DMS114 treated with DMSO at 0.1 percent for 48 hours (cell line): ENCODE results near the gene GNG7.
"Not testable (repeated sequence)": the region's sequence is repeated elsewhere in the genome, so short reads cannot be mapped to it uniquely, and the experiment has no call there.

Experiments
- DNase-seq: peaks from one replicate; lab custom pipeline; 2025; ENCODE audit not compliant: unreplicated experiment; lab: John Stamatoyannopoulos, UW

The GNG7 gene

GRCh38 chr19:2519482-2519881 lies 183.0 kb downstream of the GNG7 start:
- no peak for DNase-seq

GRCh38 chr19:2518856-2519255 lies 183.6 kb downstream of the GNG7 start:
- DNase-seq = not testable (repeated sequence)

DNA sequence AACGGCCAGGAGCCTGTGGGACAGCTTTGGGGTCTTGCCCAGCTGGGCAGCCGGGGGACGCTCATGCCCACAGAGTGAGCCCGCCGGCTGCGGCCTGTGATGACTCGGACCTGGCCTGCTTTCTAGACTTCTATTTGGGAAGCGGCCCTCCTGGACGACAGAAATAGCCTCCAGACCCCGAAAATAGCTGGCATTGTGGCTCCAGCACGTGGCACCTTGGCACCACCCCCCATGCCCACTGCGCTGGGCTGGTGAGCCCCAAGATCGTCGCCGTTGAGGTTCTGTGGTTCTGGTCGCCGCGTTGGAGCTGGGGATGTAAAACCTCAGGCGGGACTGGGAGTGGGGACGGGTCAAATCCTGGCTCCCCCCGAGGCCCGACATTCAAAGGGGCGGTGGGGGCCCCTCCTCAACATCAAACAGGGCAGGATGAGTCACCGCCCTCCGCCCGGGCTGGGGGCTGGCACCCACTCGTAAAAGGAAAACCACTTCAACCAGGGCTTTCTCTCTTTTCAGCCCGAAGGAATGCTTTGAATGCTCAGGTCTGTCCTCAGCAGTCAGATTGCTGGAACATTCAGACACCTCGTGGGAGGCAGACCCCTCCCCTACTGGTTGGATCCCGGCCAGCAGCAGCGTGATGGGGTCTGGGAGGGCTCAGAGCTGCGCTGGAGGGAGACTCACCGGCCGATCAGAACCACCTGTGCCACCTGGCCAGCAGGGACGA lies 184.5 kb downstream of the GNG7 start:
- no peak for DNase-seq

DNA sequence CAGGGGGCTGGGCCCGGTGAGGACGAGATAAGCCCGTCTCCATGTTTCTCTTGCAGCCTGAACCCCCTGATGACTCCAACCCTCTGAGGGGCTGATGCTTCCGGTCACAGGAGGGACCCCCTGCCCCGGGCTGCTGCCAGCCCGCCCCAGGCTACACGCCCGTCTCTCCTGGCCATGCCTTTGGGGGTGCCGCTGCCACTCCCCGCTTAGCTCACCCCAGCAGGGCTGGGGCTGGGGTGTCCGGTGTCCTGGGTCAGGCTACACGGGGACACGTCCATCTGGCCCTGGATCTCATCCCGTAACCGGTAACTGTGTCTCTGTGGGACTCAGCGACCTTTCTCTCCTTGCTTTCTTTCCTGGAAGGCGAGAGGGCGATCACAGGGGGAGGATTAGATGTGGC lies 185.8 kb downstream of the GNG7 start:
- DNase-seq = no peak

GRCh38 chr19:2514981-2515518 lies 187.4 kb downstream of the GNG7 start:
- no peak for DNase-seq

DNA sequence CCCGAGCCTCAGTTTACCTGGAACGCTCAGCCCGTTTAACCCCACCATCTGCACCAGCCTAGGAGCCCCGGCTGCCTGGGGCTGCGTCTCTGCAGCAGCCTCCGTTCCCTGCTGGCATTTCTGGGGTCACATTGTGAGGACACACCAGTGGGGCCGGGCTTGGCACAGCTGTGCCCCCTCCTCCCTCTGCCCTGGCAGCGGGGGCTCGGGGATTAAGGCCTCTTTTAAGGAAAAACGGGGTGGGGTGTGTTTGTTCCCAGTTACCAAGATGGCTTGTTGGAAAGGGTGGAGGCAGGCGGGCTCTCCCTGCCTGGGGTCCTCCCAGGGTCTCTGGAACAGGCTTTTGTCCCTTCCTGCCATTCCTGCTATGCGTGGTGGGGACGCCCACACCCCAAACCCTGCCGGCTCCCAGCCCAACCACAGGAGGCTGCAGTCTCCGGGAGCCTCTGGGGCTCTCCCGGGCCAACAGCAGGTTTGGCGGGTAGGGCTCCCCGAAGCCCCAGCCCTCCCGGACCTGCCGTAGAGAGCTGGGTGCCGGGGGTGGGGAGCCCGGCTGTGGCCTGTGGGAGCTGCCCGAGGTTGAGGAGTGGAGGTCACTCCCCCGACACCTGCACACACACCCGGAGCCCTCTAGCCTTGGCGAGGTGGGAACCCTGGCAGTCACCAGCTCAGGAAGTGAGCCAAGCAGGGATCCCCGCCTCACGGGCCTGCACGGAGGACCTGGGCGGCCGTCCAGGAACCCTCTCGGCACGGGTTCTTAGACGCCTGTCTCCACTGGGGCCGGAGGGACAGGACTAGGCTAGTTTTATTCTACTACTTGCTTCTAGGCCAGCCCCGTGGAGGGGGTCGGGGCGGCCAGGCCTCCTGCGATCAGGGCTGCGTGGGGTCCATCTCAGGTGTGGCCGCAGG lies 189.7 kb downstream of the GNG7 start:
- DNase-seq = no peak

- no peak for DNase-seq
Measured at GRCh38 chr19:2511991-2512390, 190.5 kb downstream of the GNG7 start.

DNA sequence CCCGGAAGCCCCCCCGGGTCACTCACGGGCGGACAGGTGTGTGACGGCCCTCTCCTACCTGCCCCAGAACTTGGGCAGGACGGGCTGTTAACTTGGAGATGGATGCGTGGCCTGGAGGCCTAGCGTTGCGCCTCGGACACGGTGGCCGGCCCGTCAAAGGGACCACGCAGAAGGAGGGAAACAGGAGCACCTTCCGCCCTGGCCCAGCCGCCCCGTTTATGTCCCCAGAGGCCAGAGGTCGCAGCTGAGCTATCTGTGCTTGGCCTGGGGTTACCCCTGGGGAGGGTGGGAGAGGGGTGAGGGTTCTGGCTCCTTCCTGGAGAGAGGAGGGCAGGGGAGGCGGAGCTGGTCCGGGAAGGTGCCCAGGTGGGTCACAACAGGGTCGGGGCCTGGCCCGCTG lies 190.9 kb downstream of the GNG7 start:
- DNase-seq = no peak

- DNase-seq = no peak
Measured at GRCh38 chr19:2509096-2509495, 193.4 kb downstream of the GNG7 start.

DNA sequence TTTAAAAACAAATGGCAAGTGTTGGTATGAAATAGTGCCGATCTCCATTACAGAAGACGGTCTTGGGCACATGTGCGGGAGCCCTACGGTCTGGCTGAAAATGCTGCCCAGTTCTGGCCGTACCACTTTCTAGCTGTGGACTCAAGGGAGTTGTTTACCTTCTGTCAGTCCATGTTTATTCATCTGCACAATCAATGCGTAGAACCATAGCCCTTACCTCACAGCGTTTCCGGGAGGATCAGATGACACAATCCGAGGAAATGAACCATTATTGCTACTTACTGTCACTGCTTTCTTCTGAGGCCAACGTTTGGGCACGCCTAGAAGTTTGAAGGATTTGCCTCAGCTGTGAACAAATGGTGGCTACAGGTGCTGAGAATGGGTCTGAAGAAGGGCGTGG lies 195.4 kb downstream of the GNG7 start:
- DNase-seq = no peak

DNA sequence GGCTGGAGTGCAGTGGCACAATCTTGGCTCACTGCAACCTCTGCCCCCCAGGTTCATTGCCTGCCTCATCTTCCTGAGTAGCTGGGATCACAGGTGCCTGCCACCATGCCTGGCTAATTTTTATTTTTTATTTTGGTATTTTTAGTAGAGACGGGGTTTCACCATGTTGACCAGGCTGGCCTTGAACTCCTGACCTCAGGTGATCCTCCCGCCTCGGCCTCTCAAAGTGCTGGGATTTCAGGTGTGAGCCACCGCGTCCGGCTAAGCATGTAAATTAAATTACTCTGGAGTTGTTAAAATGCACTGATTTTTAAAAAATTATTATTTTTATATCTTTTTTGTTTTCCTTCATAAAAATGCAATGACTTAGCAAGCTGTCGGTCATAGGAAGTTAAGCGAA lies 195.8 kb downstream of the GNG7 start:
- not testable (repeated sequence) for DNase-seq

GRCh38 chr19:2503521-2504109 lies 198.9 kb downstream of the GNG7 start:
- DNase-seq = no peak

DNA sequence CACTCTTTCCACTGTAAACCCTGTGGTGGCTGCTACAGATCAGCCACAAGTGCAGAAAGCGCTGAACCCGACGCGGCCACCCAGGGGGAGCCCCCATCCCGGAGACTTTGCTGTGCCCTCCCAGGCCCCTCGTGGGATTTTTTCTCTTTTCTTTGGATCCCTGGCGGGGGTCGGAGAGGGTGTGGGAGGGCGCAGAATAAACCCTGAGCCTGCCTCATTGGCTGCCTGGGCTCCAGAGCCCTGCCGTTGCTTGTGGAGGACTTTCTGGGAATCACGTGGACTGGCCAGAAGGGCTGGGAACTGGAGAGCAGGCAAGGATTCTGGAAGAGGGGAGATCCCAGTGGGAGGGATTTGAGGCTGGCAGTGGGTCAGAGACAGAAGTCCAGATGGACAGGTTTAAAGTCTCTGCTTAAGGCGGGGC lies 201.6 kb downstream of the GNG7 start:
- no peak for DNase-seq

DNA sequence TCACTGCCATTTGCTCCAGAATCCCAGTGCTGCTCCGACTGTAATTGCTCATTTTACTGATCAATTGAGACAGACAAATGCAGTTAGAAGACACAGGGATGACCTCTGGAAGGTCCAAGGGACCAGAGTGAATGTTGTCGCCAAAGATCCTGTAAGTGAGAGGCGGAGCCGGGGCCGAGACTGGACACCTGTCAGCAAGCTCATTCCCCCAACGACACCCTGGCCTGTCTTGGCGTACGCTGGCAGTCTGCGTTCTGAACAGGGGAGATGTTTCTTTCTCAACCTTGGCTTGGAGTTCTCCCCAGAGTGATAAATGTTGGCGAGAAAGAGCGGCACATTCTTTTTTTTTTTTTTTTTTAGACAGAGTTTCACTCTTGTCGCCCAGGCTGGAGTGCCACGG lies 202.3 kb downstream of the GNG7 start:
- no peak for DNase-seq

DNA sequence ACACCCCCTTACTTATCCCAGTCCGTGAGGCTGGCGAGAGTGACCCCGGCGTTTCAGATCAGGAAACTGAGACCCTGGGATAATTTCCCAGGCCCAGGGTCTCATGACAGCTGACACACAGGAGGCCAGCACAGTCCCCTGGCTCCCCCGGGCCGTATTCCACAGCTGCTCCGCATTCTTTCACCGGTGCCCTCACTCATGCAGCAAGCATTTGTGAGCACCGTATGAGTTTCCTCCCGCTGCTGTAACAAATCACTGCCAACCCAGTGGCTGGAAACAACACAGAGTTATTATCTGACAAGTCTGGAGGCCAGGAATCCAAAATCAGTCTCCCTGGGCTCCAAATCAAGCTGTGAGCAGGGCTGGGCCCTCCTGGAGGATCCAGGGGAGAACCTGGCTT lies 205.3 kb downstream of the GNG7 start:
- no peak for DNase-seq

GRCh38 chr19:2495651-2496316 lies 206.7 kb downstream of the GNG7 start:
- DNase-seq = no peak

DNA sequence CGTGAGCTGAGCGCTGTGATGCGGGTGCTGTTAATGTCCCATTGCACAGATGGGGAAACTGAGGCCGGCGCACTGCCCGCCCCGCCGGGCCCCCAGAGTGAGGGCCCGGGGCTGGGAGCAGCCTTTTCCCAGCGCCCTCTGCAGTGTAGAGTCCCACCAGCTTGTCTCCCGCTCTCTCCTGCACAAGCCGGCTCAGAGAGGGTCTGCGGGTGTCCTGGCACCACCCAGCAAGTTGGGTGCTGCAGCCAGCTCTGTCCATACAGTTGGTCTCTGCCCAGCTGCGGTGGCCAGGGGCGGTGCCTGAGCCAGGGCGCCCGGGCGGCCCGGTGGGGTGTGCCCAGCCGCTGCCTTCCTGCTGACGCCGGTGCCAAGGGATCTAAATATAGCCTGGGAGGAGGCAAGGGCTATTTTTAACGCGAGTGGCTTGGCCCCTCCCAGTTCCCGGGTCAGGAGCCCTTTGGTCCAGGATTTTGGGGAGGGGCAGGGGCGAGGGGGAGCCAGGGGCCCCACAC lies 207.3 kb downstream of the GNG7 start:
- DNase-seq = no peak

DNA sequence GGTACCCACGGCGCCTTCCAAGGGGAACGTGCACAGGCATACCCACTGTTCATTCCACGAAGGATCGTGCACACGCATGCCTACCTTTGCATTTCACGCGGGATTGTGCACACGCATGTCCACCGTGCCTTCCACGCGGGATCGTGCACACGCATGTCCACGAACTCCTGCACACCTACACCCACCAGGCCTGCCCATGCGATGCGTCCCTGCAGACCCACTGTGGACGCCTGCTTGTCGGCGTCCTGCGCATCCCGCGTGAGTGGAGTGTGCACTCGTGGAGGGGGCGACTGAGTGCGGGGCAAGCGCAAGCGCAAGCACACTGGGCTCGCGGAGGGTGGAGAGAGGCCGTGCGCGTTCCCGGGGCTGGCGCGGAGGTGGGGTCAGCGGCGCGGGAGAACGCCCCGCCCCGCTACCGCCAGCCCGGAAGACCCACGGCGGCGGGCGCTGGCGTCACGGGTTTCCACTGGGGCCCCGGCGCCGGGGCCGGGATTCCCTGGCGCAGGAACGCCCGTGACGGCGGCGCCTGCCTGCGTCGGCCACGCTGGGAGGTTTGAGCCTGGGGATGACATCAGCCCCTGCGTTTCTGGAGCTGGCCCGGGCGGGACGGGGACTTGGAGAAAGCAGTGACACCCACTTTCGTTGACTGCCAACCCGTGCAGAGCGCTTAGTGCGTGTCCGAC lies 207.9 kb downstream of the GNG7 start:
- no peak for DNase-seq

DNA sequence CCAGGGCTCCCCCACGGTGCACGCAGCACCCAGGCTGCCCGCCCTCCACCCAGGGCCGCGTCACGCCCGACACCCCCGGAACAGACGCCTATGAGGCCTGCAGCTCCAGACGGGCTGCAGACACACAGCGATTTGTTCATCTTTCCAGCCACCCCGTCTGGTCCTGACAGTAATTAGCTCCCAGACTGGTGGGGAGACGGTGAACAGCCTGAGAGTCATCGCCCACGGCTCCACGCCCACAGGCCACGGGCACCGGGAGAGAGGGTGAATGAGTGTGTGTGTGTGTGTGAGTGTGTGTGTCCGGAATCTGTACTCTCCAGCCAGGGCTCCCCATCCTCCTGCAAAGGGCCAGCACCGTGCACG lies 208.4 kb downstream of the GNG7 start:
- DNase-seq = no peak

DNA sequence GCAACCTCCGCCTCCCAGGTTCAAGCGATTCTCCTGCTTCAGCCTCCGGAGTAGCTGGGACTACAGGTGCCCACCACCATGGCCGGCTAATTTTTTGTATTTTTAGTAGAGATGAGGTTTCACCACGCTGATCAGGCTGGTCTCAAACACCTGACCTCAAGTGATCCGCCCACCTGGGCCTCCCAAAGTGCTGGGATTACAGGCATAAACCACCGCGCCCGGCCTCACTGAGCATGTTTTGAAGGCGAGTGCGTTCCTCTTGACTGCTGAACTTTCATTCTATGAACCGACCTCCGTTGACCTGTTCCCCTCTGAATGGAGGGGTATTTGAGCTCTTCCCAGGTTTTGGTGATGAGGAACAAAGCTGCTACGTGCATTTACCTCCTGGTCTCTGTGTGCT lies 209.0 kb downstream of the GNG7 start:
- not testable (repeated sequence) for DNase-seq
